Peyer's patch (tissue), 4 donors: Measurements from ENCODE around the gene SLC35F2.

Experiments used
- CTCF ChIP-seq, 6 experiments: fragments of 450-650 bp in 4 of 6; fragments of 200-600 bp in 2 of 6; sonication (generic) in 1 of 6; IDR thresholded peaks; one replicate each; pipeline ENCODE4 v1.5.1; 2017 to 2019; ENCODE audit warnings: antibody characterized with exemption in 6 of 6, mild to moderate bottlenecking in 3 of 6, moderate library complexity in 1 of 6
- POLR2A ChIP-seq, 2 donors: fragments of 450-650 bp; IDR thresholded peaks; one replicate each; pipeline ENCODE4 v1.5.1; 2017; ENCODE audit warnings: antibody characterized with exemption in 2 of 2, mild to moderate bottlenecking in 2 of 2, moderate library complexity in 2 of 2

- TF ChIP-seq CTCF (IDR thresholded peaks at IDR 0.05) (no peak), POLR2A (IDR thresholded peaks at IDR 0.05) (no peak)
Measured at GRCh38 chr11:107830915-107831540, 27.6 kb downstream of the SLC35F2 start.
